Panc1 (cell line): ENCODE results near the gene HERC6.

Experiments
- CTCF ChIP-seq: fragments of 450-650 bp; IDR thresholded peaks from 2 replicates; pipeline ENCODE4 v1.5.1; 2017; ENCODE audit warnings: mild to moderate bottlenecking
- POLR2AphosphoS5 ChIP-seq: IDR thresholded peaks from 2 replicates; pipeline ENCODE4 v1.6.1; 2012; ENCODE audit warnings: mild to moderate bottlenecking, low read depth, low read length, moderate library complexity
- SIN3A ChIP-seq: IDR thresholded peaks from 2 replicates; pipeline ENCODE4 v1.6.1; 2012; ENCODE audit warnings: low read depth, mild to moderate bottlenecking, low read length, moderate library complexity, borderline replicate concordance; ENCODE audit not compliant: insufficient read depth
- TCF7L2 ChIP-seq: IDR thresholded peaks from 2 replicates; pipeline ENCODE4 v1.6.1; 2011; ENCODE audit warnings: mild to moderate bottlenecking, low read depth, low read length, inconsistent platforms

GRCh38 chr4:88360256-88360655, 18.4 kb upstream of the HERC6 start:
- TF ChIP-seq CTCF (no peak), POLR2AphosphoS5 (no peak), SIN3A (no peak), TCF7L2 (no peak)
